Stimulated activated CD4-positive, alpha-beta T cell treated with anti-CD3 and anti-CD28 coated beads, Interleukin-4, amount 100 ng/mL, for 24 hours (primary cell): ENCODE results near the gene GSTM5.
"Not testable (repeated sequence)": the region's sequence is repeated elsewhere in the genome, so short reads cannot be mapped to it uniquely, and the experiment has no call there.

Experiments
- DNase-seq: peaks from one replicate; pipeline ENCODE4 v3.0.0-alpha.2; 2020

The GSTM5 gene

GRCh38 chr1:109732390-109732881 lies 20.4 kb downstream of the GSTM5 start:
- no peak for DNase-seq

- DNase-seq, result no peak
Measured at GRCh38 chr1:109733236-109733870, 21.3 kb downstream of the GSTM5 start.

GRCh38 chr1:109739738-109740614 lies 27.9 kb downstream of the GSTM5 start:
- peak; percentile 81 for DNase-seq

GRCh38 chr1:109740615-109741373 lies 28.7 kb downstream of the GSTM5 start, which contains the start of gene GSTM3:
Gene GSTM3, minus strand, starts transcription at chr1:109741038. Its CDS starts 751 bp downstream, at chr1:109740287.
- no peak for DNase-seq

- DNase-seq, result not testable (repeated sequence)
Measured at GRCh38 chr1:109748311-109748710, 36.3 kb downstream of the GSTM5 start.

GRCh38 chr1:109749221-109749620 lies 37.2 kb downstream of the GSTM5 start:
- DNase-seq, result no peak

GRCh38 chr1:109750241-109750882 lies 38.3 kb downstream of the GSTM5 start:
- no peak for DNase-seq

GRCh38 chr1:109750920-109751319 lies 38.9 kb downstream of the GSTM5 start:
- no peak for DNase-seq

- DNase-seq, result no peak
Measured at GRCh38 chr1:109751531-109752260, 39.6 kb downstream of the GSTM5 start.

- no peak for DNase-seq
Measured at GRCh38 chr1:109754738-109755137, 42.7 kb downstream of the GSTM5 start.

- DNase-seq, result not testable (repeated sequence)
Measured at GRCh38 chr1:109756325-109756724, 44.3 kb downstream of the GSTM5 start.

- no peak for DNase-seq
Measured at GRCh38 chr1:109756848-109757521, 44.9 kb downstream of the GSTM5 start.

GRCh38 chr1:109757936-109758786 lies 46.1 kb downstream of the GSTM5 start:
- DNase-seq, result no peak

- no peak for DNase-seq
Measured at GRCh38 chr1:109759513-109760334, 47.7 kb downstream of the GSTM5 start.

- no peak for DNase-seq
Measured at GRCh38 chr1:109760581-109761226, 48.7 kb downstream of the GSTM5 start.

- DNase-seq, result no peak
Measured at GRCh38 chr1:109761227-109762038, 49.4 kb downstream of the GSTM5 start.

- DNase-seq, result no peak
Measured at GRCh38 chr1:109762039-109762585, 50.1 kb downstream of the GSTM5 start.
